HG03280 (cell line): ENCODE measurements around the gene PCDHB6.
"Not testable (repeated sequence)": the region's sequence is repeated elsewhere in the genome, so short reads cannot be mapped to it uniquely, and the experiment has no call there.

Experiments
- ATAC-seq: cut with Tn5 transposase; IDR thresholded peaks from one replicate; pipeline ENCODE4 v1.9.1; 2021; ENCODE audit warnings: mild to moderate bottlenecking, moderate library complexity; ENCODE audit not compliant: unreplicated experiment

PCDHB6 gene

GRCh38 chr5:141157901-141158300 lies 8.0 kb downstream of the PCDHB6 start:
- not testable (repeated sequence) for ATAC-seq

- no peak for ATAC-seq
Observed at GRCh38 chr5:141172381-141173204, 22.7 kb downstream of the PCDHB6 start, which contains the start of gene PCDHB7. PCDHB7 (plus strand) TSS chr5:141172644; CDS start chr5:141172836, 192 bp downstream.

- ATAC-seq: not testable (repeated sequence)
Observed at GRCh38 chr5:141174291-141175104, 24.6 kb downstream of the PCDHB6 start.

- ATAC-seq: no peak
Observed at GRCh38 chr5:141175933-141176332, 26.1 kb downstream of the PCDHB6 start.

GRCh38 chr5:141177577-141178191 lies 27.8 kb downstream of the PCDHB6 start, which contains the start of gene PCDHB8:
PCDHB8 (plus strand) TSS chr5:141177790; CDS start chr5:141178035, 245 bp downstream.
- ATAC-seq: not testable (repeated sequence)

GRCh38 chr5:141179371-141179770 lies 29.5 kb downstream of the PCDHB6 start:
- not testable (repeated sequence) for ATAC-seq

- not testable (repeated sequence) for ATAC-seq
Observed at GRCh38 chr5:141179876-141180275, 30.0 kb downstream of the PCDHB6 start.

- no peak for ATAC-seq
Observed at GRCh38 chr5:141180313-141180712, 30.5 kb downstream of the PCDHB6 start.

GRCh38 chr5:141182248-141182647 lies 32.4 kb downstream of the PCDHB6 start, which contains the start of gene PCDHB16:
PCDHB16 (plus strand) TSS chr5:141182387; CDS start chr5:141182560, 173 bp downstream.
- no peak for ATAC-seq

GRCh38 chr5:141184117-141184855 lies 34.4 kb downstream of the PCDHB6 start:
- ATAC-seq: not testable (repeated sequence)

- ATAC-seq: no peak
Observed at GRCh38 chr5:141186897-141187512, 37.1 kb downstream of the PCDHB6 start, which contains the start of gene PCDHB9. PCDHB9 (plus strand) TSS chr5:141187161; CDS start chr5:141187319, 158 bp downstream.

GRCh38 chr5:141188682-141189081 lies 38.8 kb downstream of the PCDHB6 start:
- ATAC-seq: not testable (repeated sequence)

- not testable (repeated sequence) for ATAC-seq
Observed at GRCh38 chr5:141189131-141189530, 39.3 kb downstream of the PCDHB6 start.

GRCh38 chr5:141192110-141192725 lies 42.4 kb downstream of the PCDHB6 start, which contains the start of gene PCDHB10:
PCDHB10 (plus strand) TSS chr5:141192353; CDS start chr5:141192553, 200 bp downstream.
- no peak for ATAC-seq

GRCh38 chr5:141194332-141194731 lies 44.5 kb downstream of the PCDHB6 start:
- not testable (repeated sequence) for ATAC-seq

GRCh38 chr5:141196363-141196762 lies 46.5 kb downstream of the PCDHB6 start:
- no peak for ATAC-seq

GRCh38 chr5:141199359-141200235 lies 49.7 kb downstream of the PCDHB6 start, which contains the start of gene PCDHB11:
PCDHB11 (plus strand) TSS chr5:141199627; CDS start chr5:141199775, 148 bp downstream.
- no peak for ATAC-seq

GRCh38 chr5:141201126-141201525 lies 51.3 kb downstream of the PCDHB6 start:
- ATAC-seq: not testable (repeated sequence)
